Transverse colon (tissue), 4 donors: ENCODE results near the gene PLK1. TPM values are rescaled to one million over a fixed set of nuclear protein-coding genes. Genes with fewer than 3 reads are reported as not detected.
"Not testable (repeated sequence)": the region's sequence is repeated elsewhere in the genome, so short reads cannot be mapped to it uniquely, and the experiment has no call there.

Experiments used
- DNase-seq: peaks from one replicate; pipeline ENCODE4 v3.0.0-alpha.2; 2019
- H3K27ac ChIP-seq, 4 donors: fragments of 200-600 bp; sonication (generic); 2 replicates each; pipeline ENCODE4 v1.5.1; 2016 to 2018; ENCODE audit warnings: inconsistent platforms in 4 of 4
- H3K27me3 ChIP-seq: fragments of 200-600 bp; sonication (generic); 2 replicates; pipeline ENCODE4 v1.5.1; 2017; ENCODE audit warnings: inconsistent platforms
- H3K36me3 ChIP-seq, 4 donors: fragments of 200-600 bp; sonication (generic); 2 replicates each; pipeline ENCODE4 v1.5.1; 2017 to 2019; ENCODE audit warnings: inconsistent platforms in 4 of 4
- H3K4me1 ChIP-seq, 4 donors: fragments of 200-600 bp; sonication (generic); 2 replicates each; pipeline ENCODE4 v1.5.1; 2017 to 2020; ENCODE audit warnings: inconsistent platforms in 4 of 4
- H3K4me3 ChIP-seq, 4 donors: fragments of 200-600 bp; sonication (generic); 1 replicate in 1 of 4; 2 replicates in 3 of 4; pipeline versions ENCODE4 v1.5.1 to v1.6.1; 2017 to 2019; ENCODE audit warnings: inconsistent platforms in 4 of 4
- H3K9me3 ChIP-seq, 2 donors: fragments of 200-600 bp; sonication (generic); 2 replicates each; pipeline ENCODE4 v1.5.1; 2017 to 2019; ENCODE audit warnings: inconsistent platforms in 2 of 2
- EP300 ChIP-seq: sonication (generic); formaldehyde crosslinking; IDR thresholded peaks from one replicate; pipeline ENCODE4 v1.6.1; 2017; ENCODE audit warnings: antibody characterized with exemption, low read depth
- POLR2A ChIP-seq: fragments of 450-650 bp; IDR thresholded peaks from one replicate; pipeline ENCODE4 v1.6.1; 2016; ENCODE audit warnings: antibody characterized with exemption, mild to moderate bottlenecking, moderate library complexity
- POLR2AphosphoS5 ChIP-seq, 3 donors: sonication (generic); formaldehyde crosslinking; IDR thresholded peaks; one replicate each; pipeline ENCODE4 v1.6.1; 2016; ENCODE audit warnings: antibody characterized with exemption in 3 of 3
- WGBS, 2 donors: methylation state at CpG; one replicate each; pipeline ENCODE4 v1.1.5; 2018; ENCODE audit warnings: low coverage in 1 of 2; 5-methylcytosine and 5-hydroxymethylcytosine counted together
- in situ Hi-C, 4 donors: fragments of 200-750 bp; cut with MboI; loops; one replicate each; pipeline versions ENCODE4 v1.15.0 to v1.15.1; 2017; ENCODE audit warnings: low sequenced_read_pairs in 3 of 4, low pct_ligation_motif_present in 1 of 4, low pct_unique_long_range_greater_than_20kb in 1 of 4
- intact Hi-C: fragments of 100-400 bp; cut with DNase I; formaldehyde crosslinking; loops from one replicate; pipeline ENCODE4 v1.15.1; 2023; ENCODE audit warnings: low total_unique reads
- total RNA-seq, 4 donors: library from RNA; depleted of rRNA; stranded (reverse); fragments of >200 nt; gene quantifications; one replicate each; pipeline ENCODE4 v1.1.0, GENCODE V29; 2016
- TF ChIP-seq, protein P1 (sequence below), 5 experiments: fragments of 200-600 bp in 3 of 5; fragments of 450-650 bp in 2 of 5; sonication (generic) in 3 of 5; IDR thresholded peaks; 1 replicate in 2 of 5; 2 replicates in 3 of 5; pipeline ENCODE4 v1.5.1; 2016 to 2017; ENCODE audit warnings: antibody characterized with exemption in 5 of 5, inconsistent platforms in 3 of 5, mild to moderate bottlenecking in 2 of 5, moderate library complexity in 1 of 5

The PLK1 gene
- total RNA-seq = 10 to 100 TPM in 1 of 4 donors, 1 to 10 TPM in 3; 1.5 to 20.1 (median 4.3) TPM

DNA sequence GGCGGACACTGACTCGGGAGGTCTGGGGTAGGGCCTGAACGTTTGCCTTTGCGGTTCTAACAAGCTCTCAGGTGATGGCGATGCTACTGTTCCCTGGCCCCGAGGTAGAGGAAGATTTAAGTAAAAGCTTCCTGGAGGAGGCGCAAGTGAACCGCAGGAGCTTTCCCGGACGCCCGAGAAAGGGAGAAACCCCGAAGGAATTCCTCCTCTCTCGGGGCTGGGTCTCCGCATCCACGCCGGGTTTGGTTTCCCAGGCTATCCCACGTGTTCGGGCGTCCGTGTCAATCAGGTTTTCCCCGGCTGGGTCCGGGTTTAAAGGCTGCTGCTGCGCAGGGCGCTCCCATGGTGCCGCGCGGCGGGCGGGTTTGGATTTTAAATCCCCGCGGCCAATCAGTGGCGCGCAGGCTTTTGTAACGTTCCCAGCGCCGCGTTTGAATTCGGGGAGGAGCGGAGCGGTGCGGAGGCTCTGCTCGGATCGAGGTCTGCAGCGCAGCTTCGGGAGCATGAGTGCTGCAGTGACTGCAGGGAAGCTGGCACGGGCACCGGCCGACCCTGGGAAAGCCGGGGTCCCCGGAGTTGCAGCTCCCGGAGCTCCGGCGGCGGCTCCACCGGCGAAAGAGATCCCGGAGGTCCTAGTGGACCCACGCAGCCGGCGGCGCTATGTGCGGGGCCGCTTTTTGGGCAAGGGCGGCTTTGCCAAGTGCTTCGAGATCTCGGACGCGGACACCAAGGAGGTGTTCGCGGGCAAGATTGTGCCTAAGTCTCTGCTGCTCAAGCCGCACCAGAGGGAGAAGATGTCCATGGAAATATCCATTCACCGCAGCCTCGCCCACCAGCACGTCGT, at the start of gene PLK1:
Gene PLK1 (plus strand): TSS at position 460 of the 844 bp plus-strand sequence. CDS start 44 bp downstream, at position 504.
- peaks cover 3 to 34% (median 21%) of the 10 kb centered on the region in 4 donors for H3K4me1 ChIP-seq
- H3K27ac ChIP-seq = peak within 1 kb of the TSS; percentile 56 to 67 (median 62)
- peak; percentile 83 for DNase-seq
- WGBS, 2 donors = 1% methylated on average over 75 of the region's 75 CpGs; no CpG with 5 or more reads in 1 of the 2 donors
- no peaks in the 10 kb centered on the region for H3K27me3 ChIP-seq
- H3K4me3 ChIP-seq = peak within 1 kb of the TSS; percentile 25 to 65 (median 48)
- no peaks in the 10 kb centered on the region for H3K36me3 ChIP-seq
- no peak for TF ChIP-seq POLR2A
- TF ChIP-seq, protein P1, sequence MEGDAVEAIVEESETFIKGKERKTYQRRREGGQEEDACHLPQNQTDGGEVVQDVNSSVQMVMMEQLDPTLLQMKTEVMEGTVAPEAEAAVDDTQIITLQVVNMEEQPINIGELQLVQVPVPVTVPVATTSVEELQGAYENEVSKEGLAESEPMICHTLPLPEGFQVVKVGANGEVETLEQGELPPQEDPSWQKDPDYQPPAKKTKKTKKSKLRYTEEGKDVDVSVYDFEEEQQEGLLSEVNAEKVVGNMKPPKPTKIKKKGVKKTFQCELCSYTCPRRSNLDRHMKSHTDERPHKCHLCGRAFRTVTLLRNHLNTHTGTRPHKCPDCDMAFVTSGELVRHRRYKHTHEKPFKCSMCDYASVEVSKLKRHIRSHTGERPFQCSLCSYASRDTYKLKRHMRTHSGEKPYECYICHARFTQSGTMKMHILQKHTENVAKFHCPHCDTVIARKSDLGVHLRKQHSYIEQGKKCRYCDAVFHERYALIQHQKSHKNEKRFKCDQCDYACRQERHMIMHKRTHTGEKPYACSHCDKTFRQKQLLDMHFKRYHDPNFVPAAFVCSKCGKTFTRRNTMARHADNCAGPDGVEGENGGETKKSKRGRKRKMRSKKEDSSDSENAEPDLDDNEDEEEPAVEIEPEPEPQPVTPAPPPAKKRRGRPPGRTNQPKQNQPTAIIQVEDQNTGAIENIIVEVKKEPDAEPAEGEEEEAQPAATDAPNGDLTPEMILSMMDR (IDR thresholded peaks at IDR 0.05) = peak in 4 of 5 experiments; percentile 18 to 45 (median 35)
- TF ChIP-seq POLR2AphosphoS5 (IDR thresholded peaks at IDR 0.05) = peak in 1 of 3 donors; percentile 42
- TF ChIP-seq EP300 = no peak
- intact Hi-C loops = no loop called here
- no peaks in the 10 kb centered on the region for H3K9me3 ChIP-seq
- in situ Hi-C loops = no loop called here

- no peaks in the 10 kb centered on the region for H3K9me3 ChIP-seq
- in situ Hi-C loops = no loop called here
Observed at GRCh38 chr16:23629516-23629915, 49.2 kb upstream of the PLK1 start.

DNA sequence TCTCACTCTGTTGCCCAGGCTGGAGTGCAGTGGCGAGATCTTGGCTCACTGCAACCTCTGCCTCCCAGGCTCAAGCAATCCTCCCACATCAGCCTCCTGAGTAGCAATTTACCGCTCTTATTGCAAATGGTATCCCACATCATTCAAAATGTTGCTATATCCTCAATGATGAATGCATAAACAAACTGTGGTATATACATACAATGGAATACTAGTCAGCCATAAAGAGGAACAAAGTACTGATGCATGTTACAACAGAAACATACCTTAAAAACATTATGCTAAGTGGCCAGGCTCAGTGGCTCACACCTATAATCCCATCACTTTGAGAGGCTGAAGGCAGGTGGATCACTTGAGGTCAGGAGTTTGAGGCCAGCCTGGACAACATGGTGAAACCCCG, 46.8 kb upstream of the PLK1 start:
- H3K27me3 ChIP-seq, H3K27ac ChIP-seq, DNase-seq, H3K4me3 ChIP-seq, intact Hi-C loops, in situ Hi-C loops, H3K4me1 ChIP-seq, H3K9me3 ChIP-seq: not testable (repeated sequence)
- H3K36me3 ChIP-seq = peaks cover 0 to 39% (median 15%) of the 10 kb centered on the region in 4 donors
- WGBS, 2 donors = 91% methylated on average over 3 of the region's 3 CpGs; no CpG with 5 or more reads in 1 of the 2 donors

More at GRCh38 chr16:23629516-23629915, 49.2 kb upstream of the PLK1 start:
- no peaks in the 10 kb centered on the region for H3K27me3 ChIP-seq
- TF ChIP-seq POLR2A (no peak), POLR2AphosphoS5 (IDR thresholded peaks at IDR 0.05) (no peak), EP300 (no peak)
- TF ChIP-seq, protein P1 (IDR thresholded peaks at IDR 0.05) = no peak
- peaks cover 0 to 39% (median 17%) of the 10 kb centered on the region in 4 donors for H3K36me3 ChIP-seq
- WGBS, 2 donors = 91 to 98% methylated on average over 5 to 8 of the region's 8 CpGs
- no peaks in the 10 kb centered on the region for H3K4me1 ChIP-seq
- H3K27ac ChIP-seq = no peak overlapping the region
- DNase-seq = no peak
- no peak overlapping the region for H3K4me3 ChIP-seq
- intact Hi-C loops = no loop called here

GRCh38 chr16:23634461-23635036, 44.1 kb upstream of the PLK1 start:
- Histone ChIP-seq H3K4me3 (no peak overlapping the region), H3K4me1 (peaks cover 0 to under 1% (median under 1%) of the 10 kb centered on the region in 4 donors), H3K36me3 (peaks cover 0 to 28% (median 6%) of the 10 kb centered on the region in 4 donors), H3K9me3 (no peaks in the 10 kb centered on the region), H3K27me3 (no peaks in the 10 kb centered on the region), H3K27ac (no peak overlapping the region)
- TF ChIP-seq, protein P1 (IDR thresholded peaks at IDR 0.05) = no peak
- DNase-seq = no peak
- WGBS, 2 donors = 92 to 94% methylated on average over 4 of the region's 4 CpGs
- in situ Hi-C loops (no loop called here), intact Hi-C loops (no loop called here)
